Loucy (cell line): Measurements from ENCODE around the gene ZNHIT6.

ENCODE experiments used
- H2AFZ ChIP-seq: fragments of 200-600 bp; sonication (generic); 2 replicates; pipeline ENCODE4 v1.6.0; 2016; ENCODE audit warnings: antibody characterized with exemption, mild to moderate bottlenecking, low read length, moderate library complexity
- H3F3A ChIP-seq: fragments of 200-600 bp; 2 replicates; pipeline ENCODE4 v1.6.0; 2016; ENCODE audit warnings: antibody characterized with exemption, low read depth, mild to moderate bottlenecking
- H3K27me3 ChIP-seq: fragments of 200-600 bp; sonication (generic); 2 replicates; pipeline ENCODE4 v1.6.1; 2014; ENCODE audit warnings: low read length, mild to moderate bottlenecking; ENCODE audit not compliant: insufficient read depth, poor library complexity, severe bottlenecking
- H3K36me3 ChIP-seq: fragments of 200-600 bp; sonication (generic); 2 replicates; pipeline ENCODE4 v1.6.1; 2016; ENCODE audit warnings: low read length; ENCODE audit not compliant: insufficient read depth
- H3K4me1 ChIP-seq: fragments of 200-600 bp; sonication (generic); 2 replicates; pipeline ENCODE4 v1.5.1; 2014; ENCODE audit warnings: low read length, mild to moderate bottlenecking; ENCODE audit not compliant: insufficient read depth, poor library complexity, severe bottlenecking
- H3K4me2 ChIP-seq: fragments of 200-600 bp; sonication (generic); 2 replicates; pipeline ENCODE4 v1.6.0; 2014; ENCODE audit warnings: antibody characterized with exemption, low read length, low read depth, mild to moderate bottlenecking; ENCODE audit not compliant: poor library complexity, severe bottlenecking
- H3K4me3 ChIP-seq: fragments of 200-600 bp; sonication (generic); 2 replicates; pipeline ENCODE4 v1.5.1; 2014; ENCODE audit warnings: low read length, mild to moderate bottlenecking, mixed read lengths; ENCODE audit not compliant: poor library complexity, severe bottlenecking
- H3K79me2 ChIP-seq: fragments of 200-600 bp; sonication (generic); 2 replicates; pipeline ENCODE4 v1.6.1; 2014; ENCODE audit warnings: low read length; ENCODE audit not compliant: insufficient read depth
- H3K9ac ChIP-seq: fragments of 200-600 bp; sonication (generic); 2 replicates; pipeline ENCODE4 v1.6.0; 2014; ENCODE audit warnings: mild to moderate bottlenecking, low read depth, low read length, moderate library complexity; ENCODE audit not compliant: poor library complexity, severe bottlenecking
- H3K9me2 ChIP-seq: fragments of 200-600 bp; sonication (generic); replicated peaks from 2 replicates; pipeline ENCODE4 v1.6.1; 2016; ENCODE audit warnings: low read depth, low read length, mixed read lengths
- H3K9me3 ChIP-seq: fragments of 200-600 bp; sonication (generic); 2 replicates; pipeline ENCODE4 v1.6.1; 2014; ENCODE audit warnings: mild to moderate bottlenecking, antibody characterized with exemption, low read length, low read depth; ENCODE audit not compliant: insufficient read depth
- H4K20me1 ChIP-seq: fragments of 200-600 bp; sonication (generic); 2 replicates; pipeline ENCODE4 v1.6.0; 2014; ENCODE audit warnings: antibody characterized with exemption, low read length, mild to moderate bottlenecking; ENCODE audit not compliant: insufficient read depth, poor library complexity, severe bottlenecking
- CTCF ChIP-seq: fragments of 200-600 bp; sonication (generic); conservative IDR thresholded peaks from 2 replicates; pipeline ENCODE4 v1.5.1; 2014; ENCODE audit warnings: mild to moderate bottlenecking, antibody characterized with exemption, low read length
- EZH2phosphoT487 ChIP-seq: fragments of 200-600 bp; IDR thresholded peaks from 2 replicates; pipeline ENCODE4 v1.6.1; 2018; ENCODE audit warnings: antibody characterized with exemption, mild to moderate bottlenecking, moderate library complexity, borderline replicate concordance

Gene ZNHIT6

GRCh38 chr1:85628791-85629531, 79.3 kb downstream of the ZNHIT6 start:
- Histone ChIP-seq H3K27me3 (no peaks in the 10 kb centered on the region), H2AFZ (no peak overlapping the region), H3K9me2 (no peaks in the 10 kb centered on the region), H3F3A (no peaks in the 10 kb centered on the region), H3K4me3 (no peak overlapping the region), H4K20me1 (no peaks in the 10 kb centered on the region), H3K79me2 (no peaks in the 10 kb centered on the region), H3K4me2 (no peak overlapping the region), H3K36me3 (no peaks in the 10 kb centered on the region), H3K9ac (no peak overlapping the region), H3K9me3 (no peaks in the 10 kb centered on the region), H3K4me1 (no peaks in the 10 kb centered on the region)
- TF ChIP-seq EZH2phosphoT487 (no peak), CTCF (no peak)

GRCh38 chr1:85626818-85627217, 81.4 kb downstream of the ZNHIT6 start:
- Histone ChIP-seq H3K4me2 (no peak overlapping the region), H4K20me1 (no peaks in the 10 kb centered on the region)
- TF ChIP-seq EZH2phosphoT487 (no peak), CTCF (no peak)

DNA sequence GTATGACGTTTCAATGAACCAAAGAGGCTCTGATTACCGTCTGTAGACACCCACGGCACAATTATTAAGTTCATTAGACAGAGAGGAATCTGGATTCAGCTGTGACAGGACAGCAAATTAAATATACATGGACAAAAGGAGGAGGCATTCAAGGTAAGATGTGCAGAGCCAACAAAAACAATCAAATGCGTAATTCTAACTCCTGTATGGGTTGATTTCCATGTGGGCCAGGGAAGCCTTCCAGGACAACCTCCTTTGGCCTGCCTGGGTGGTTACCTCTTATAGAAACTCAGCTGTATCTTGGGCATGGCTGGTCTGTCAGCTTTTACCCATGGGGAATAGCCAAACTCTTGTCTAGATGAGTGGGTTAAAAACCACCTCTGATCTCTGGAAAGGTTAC, 83.9 kb downstream of the ZNHIT6 start:
- Histone ChIP-seq H3K9ac (no peak overlapping the region), H3K9me3 (peaks cover 7% of the 10 kb centered on the region; the same call in 1 of the 2 replicates), H3K36me3 (no peaks in the 10 kb centered on the region), H3K79me2 (no peaks in the 10 kb centered on the region), H3K4me1 (no peaks in the 10 kb centered on the region), H3K4me2 (no peak overlapping the region), H3K27me3 (no peaks in the 10 kb centered on the region), H3K4me3 (no peak overlapping the region), H4K20me1 (no peaks in the 10 kb centered on the region), H2AFZ (no peak overlapping the region), H3F3A (no peaks in the 10 kb centered on the region), H3K9me2 (no peaks in the 10 kb centered on the region)
- TF ChIP-seq EZH2phosphoT487 (no peak), CTCF (no peak)

More at GRCh38 chr1:85626818-85627217, 81.4 kb downstream of the ZNHIT6 start:
- Histone ChIP-seq H2AFZ (no peak overlapping the region), H3K36me3 (no peaks in the 10 kb centered on the region), H3K9ac (no peak overlapping the region), H3K4me1 (no peaks in the 10 kb centered on the region), H3K4me3 (no peak overlapping the region), H3K27me3 (no peaks in the 10 kb centered on the region), H3K9me3 (no peaks in the 10 kb centered on the region), H3K79me2 (no peaks in the 10 kb centered on the region), H3F3A (no peaks in the 10 kb centered on the region), H3K9me2 (no peaks in the 10 kb centered on the region)
